ENCODE measurements around the gene ETS1.

The ETS1 gene

DNA sequence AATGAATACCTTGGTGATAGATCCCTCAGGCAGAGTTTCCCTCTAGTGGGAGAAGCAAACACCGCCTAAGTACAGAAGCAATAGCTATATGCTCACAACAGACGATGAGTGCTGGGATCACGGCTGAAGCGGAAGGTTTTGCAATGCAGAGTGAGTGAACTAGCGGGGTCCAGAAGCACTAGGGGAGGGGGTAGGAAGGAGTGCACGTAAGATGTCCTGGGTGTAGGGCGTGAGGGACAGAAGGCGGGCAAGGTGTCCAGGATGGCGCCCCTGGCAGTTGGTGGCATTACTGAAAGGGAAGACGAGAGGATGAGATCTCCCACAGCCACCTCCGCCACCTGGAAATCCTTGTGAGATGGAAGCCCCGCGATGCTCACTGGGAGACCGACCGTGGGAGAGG, 81.0 kb downstream of the ETS1 start:
- peaks cover 99% of the 10 kb centered on the region for H3K4me1 Mint-ChIP-seq
- no peaks in the 10 kb centered on the region for H3K9me3 Mint-ChIP-seq
- CTCF ChIA-PET = interaction anchor here (0.7 to 11.5 kb wide), 16 partner anchors 8 to 225 kb away, joined by 3 to 108 read pairs (median 6); no protein-coding TSS in a partner anchor
- H3K36me3 Mint-ChIP-seq = peaks cover 86% of the 10 kb centered on the region
- H3K4me3 Mint-ChIP-seq = peak overlapping the region; percentile 96
- DNase-seq = no peak
- no peaks in the 10 kb centered on the region for H3K27me3 Mint-ChIP-seq
- peak overlapping the region; percentile 95 for H3K27ac Mint-ChIP-seq

DNA sequence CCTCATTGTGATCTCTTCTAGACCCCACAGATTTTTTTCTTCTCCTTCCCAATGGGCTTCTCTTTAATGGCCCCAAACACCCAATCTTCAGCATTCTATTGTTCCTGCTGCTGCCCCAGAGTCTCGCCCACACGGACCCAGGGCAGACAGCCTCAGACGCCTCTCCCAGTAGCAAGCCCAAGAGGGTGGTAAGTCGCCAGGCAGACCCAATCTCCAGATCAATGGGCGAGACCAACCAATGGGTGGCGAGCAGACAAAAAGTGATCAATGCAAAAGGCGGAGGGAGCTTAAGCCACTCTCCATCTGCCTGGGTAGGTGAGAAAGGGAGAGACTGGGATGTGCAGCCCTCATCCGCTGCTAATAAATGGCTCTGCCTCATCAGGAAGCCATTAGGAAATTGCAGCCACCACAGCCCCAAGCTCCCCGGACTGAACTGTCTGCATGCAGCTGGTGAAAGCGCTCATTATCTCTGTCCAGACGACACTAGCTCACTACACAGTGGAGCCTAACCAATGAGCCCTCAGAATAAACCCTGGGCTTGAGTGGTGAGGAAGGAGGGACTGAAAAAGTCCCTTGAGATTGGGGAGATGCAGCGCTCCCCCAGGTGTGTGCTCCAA, 81.8 kb downstream of the ETS1 start:
- Mint-ChIP-seq H3K9me3 (no peaks in the 10 kb centered on the region), H3K4me3 (peak overlapping the region; percentile 96), H3K4me1 (peaks cover 99% of the 10 kb centered on the region), H3K27me3 (no peaks in the 10 kb centered on the region), H3K36me3 (peaks cover 87% of the 10 kb centered on the region), H3K27ac (peak overlapping the region; percentile 95)
- CTCF ChIA-PET = interaction anchor here (0.6 to 11.5 kb wide), 20 partner anchors 9 to 225 kb away, joined by 3 to 108 read pairs (median 5); no protein-coding TSS in a partner anchor
- DNase-seq = no peak

DNA sequence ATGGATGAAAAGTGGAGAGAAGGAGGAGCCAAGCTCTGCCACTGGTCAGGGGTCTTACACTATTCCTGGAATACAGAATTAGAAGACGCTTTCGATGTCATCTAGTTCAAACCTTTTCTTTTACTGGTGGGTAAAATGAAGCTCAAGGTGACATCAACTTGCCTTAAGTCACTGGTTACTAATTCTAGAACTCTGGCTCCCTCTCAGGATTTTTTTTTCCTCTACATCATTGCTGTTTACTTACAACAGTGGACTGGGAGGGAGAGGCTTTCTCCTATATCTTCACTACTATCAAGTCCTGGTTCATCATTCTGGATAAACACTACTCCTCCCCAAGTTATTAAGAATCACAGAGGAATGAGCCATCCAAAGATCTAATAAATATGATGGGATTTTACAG, 82.9 kb downstream of the ETS1 start:
- H3K27me3 Mint-ChIP-seq = no peaks in the 10 kb centered on the region
- H3K4me1 Mint-ChIP-seq = peaks cover 98% of the 10 kb centered on the region
- H3K4me3 Mint-ChIP-seq = peak overlapping the region; percentile 64
- no peaks in the 10 kb centered on the region for H3K9me3 Mint-ChIP-seq
- peaks cover 85% of the 10 kb centered on the region for H3K36me3 Mint-ChIP-seq
- DNase-seq = no peak
- CTCF ChIA-PET = interaction anchor here (0.8 to 11.5 kb wide), 16 partner anchors 9 to 214 kb away, joined by 3 to 108 read pairs (median 6); no protein-coding TSS in a partner anchor
- H3K27ac Mint-ChIP-seq = peak overlapping the region; percentile 95

DNA sequence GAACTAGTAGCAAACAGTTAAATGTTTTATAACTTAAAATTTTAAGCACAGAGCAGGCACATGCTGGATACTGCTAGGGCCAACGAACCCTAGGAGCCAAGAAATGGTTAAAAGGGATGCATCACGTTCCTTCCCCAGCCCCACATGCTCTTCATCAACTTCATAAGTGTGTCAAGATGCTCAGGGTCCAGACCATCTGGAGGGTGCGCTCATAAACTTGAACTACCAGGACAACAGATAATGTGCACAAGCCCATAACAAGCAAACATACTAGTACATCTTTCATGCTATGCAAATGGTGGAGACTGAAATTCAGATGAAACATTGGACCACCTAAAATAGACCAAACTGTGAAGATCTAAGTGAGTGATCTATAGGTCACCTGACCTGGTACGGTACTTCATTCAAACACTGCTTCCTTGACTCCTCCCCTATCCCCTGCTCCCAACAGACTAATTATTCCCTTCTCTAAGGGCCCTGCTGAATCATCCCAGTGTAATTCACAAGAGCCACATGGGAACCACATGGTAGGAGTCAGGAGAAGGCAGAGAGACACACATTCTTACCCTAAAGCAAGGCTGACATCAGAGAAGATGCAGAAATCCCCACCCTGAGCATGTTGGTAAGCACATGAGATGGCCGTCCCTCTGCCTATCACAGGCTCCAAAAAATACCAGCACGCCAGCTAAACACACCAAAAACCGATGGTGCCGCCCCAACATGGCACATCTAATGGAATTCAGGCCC, 83.9 kb downstream of the ETS1 start:
- Mint-ChIP-seq H3K4me3 (peak overlapping the region; percentile 64), H3K4me1 (peaks cover 98% of the 10 kb centered on the region), H3K9me3 (no peaks in the 10 kb centered on the region), H3K36me3 (peaks cover 87% of the 10 kb centered on the region), H3K27ac (peak overlapping the region; percentile 95), H3K27me3 (no peaks in the 10 kb centered on the region)
- CTCF ChIA-PET = interaction anchor here (0.7 to 11.5 kb wide), 19 partner anchors 9 to 213 kb away, joined by 3 to 108 read pairs (median 5); no protein-coding TSS in a partner anchor
- DNase-seq = peak; percentile 53

DNA sequence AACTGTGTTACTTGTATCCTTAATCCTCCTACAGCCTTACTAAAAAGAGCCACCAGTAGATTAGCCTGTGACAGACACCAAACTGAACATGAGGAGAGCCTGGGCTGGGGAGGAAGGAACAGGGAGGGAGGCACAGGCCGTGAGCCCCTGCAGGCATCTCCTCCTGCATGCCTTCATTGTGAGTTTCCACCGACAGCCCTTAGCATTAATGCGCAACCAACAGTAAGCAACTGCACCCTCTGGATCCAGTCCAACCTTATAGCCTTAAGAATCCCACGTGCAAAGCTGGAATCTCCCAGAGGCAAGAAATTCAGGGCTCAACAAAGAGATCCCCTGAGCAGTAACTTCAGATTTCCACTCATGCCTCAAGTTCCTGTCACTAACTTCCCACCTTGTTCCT, 84.6 kb downstream of the ETS1 start:
- CTCF ChIA-PET = interaction anchor here (0.7 to 11.5 kb wide), 9 partner anchors 10 to 179 kb away, joined by 3 to 108 read pairs (median 5); no protein-coding TSS in a partner anchor
- H3K4me3 Mint-ChIP-seq = peak overlapping the region; percentile 49
- H3K27ac Mint-ChIP-seq = peak overlapping the region; percentile 95
- peak; percentile 40 for DNase-seq
- H3K27me3 Mint-ChIP-seq = no peaks in the 10 kb centered on the region
- H3K4me1 Mint-ChIP-seq = peaks cover 97% of the 10 kb centered on the region
- peaks cover 88% of the 10 kb centered on the region for H3K36me3 Mint-ChIP-seq
- H3K9me3 Mint-ChIP-seq = no peaks in the 10 kb centered on the region

GRCh38 chr11:128501632-128502549, 85.5 kb downstream of the ETS1 start:
- H3K4me1 Mint-ChIP-seq = peaks cover 97% of the 10 kb centered on the region
- CTCF ChIA-PET = interaction anchor here (0.8 to 11.5 kb wide), 12 partner anchors 10 to 211 kb away, joined by 3 to 108 read pairs (median 6); no protein-coding TSS in a partner anchor
- peak overlapping the region; percentile 78 for H3K4me3 Mint-ChIP-seq
- H3K27ac Mint-ChIP-seq = peak overlapping the region; percentile 95
- H3K27me3 Mint-ChIP-seq = no peaks in the 10 kb centered on the region
- DNase-seq = no peak
- H3K36me3 Mint-ChIP-seq = peaks cover 87% of the 10 kb centered on the region
- H3K9me3 Mint-ChIP-seq = no peaks in the 10 kb centered on the region

DNA sequence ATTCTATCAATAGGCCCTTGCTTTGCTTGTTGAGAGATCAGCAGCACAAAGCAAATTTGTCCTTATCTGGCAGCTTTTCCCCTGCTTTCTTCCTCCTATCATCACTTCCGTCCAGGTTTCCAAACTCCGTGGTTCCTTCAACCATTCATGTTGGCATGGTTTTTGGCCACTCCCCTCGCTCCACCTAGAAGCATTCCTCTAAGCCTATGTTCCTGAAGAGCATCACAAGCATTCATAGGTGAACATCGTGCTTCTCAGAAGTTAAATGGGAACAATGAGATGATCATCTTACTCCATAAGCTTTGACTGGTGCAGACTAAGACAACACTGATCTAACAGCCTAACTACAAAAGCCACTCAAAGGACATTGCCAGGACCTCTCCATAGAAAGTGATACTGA, 86.3 kb downstream of the ETS1 start:
- Mint-ChIP-seq H3K27ac (peak overlapping the region; percentile 95), H3K4me3 (peak overlapping the region; percentile 78), H3K4me1 (peaks cover 97% of the 10 kb centered on the region), H3K9me3 (no peaks in the 10 kb centered on the region), H3K36me3 (peaks cover 88% of the 10 kb centered on the region), H3K27me3 (no peaks in the 10 kb centered on the region)
- CTCF ChIA-PET = interaction anchor here (0.8 to 7.0 kb wide), 9 partner anchors 9 to 211 kb away, joined by 3 to 44 read pairs (median 8); no protein-coding TSS in a partner anchor
- no peak for DNase-seq

GRCh38 chr11:128500493-128500892, 86.9 kb downstream of the ETS1 start:
- DNase-seq = no peak
- Mint-ChIP-seq H3K27me3 (no peaks in the 10 kb centered on the region), H3K27ac (peak overlapping the region; percentile 95), H3K9me3 (no peaks in the 10 kb centered on the region), H3K4me3 (peak overlapping the region; percentile 78), H3K36me3 (peaks cover 88% of the 10 kb centered on the region), H3K4me1 (peaks cover 97% of the 10 kb centered on the region)
- CTCF ChIA-PET = interaction anchor here (0.8 to 7.0 kb wide), 10 partner anchors 9 to 210 kb away, joined by 3 to 44 read pairs (median 7); no protein-coding TSS in a partner anchor

GRCh38 chr11:128499613-128500253, 87.6 kb downstream of the ETS1 start:
- peaks cover 88% of the 10 kb centered on the region for H3K36me3 Mint-ChIP-seq
- H3K9me3 Mint-ChIP-seq = no peaks in the 10 kb centered on the region
- no peak for DNase-seq
- peaks cover 97% of the 10 kb centered on the region for H3K4me1 Mint-ChIP-seq
- H3K27me3 Mint-ChIP-seq = no peaks in the 10 kb centered on the region
- peak overlapping the region; percentile 70 for H3K4me3 Mint-ChIP-seq
- H3K27ac Mint-ChIP-seq = peak overlapping the region; percentile 91
- CTCF ChIA-PET = interaction anchor here (0.8 to 3.5 kb wide), 6 partner anchors 10 to 130 kb away, joined by 3 to 16 read pairs (median 6); no protein-coding TSS in a partner anchor

- Mint-ChIP-seq H3K27me3 (no peaks in the 10 kb centered on the region), H3K27ac (peak overlapping the region; percentile 91), H3K4me3 (peak overlapping the region; percentile 70), H3K36me3 (peaks cover 88% of the 10 kb centered on the region), H3K4me1 (peaks cover 96% of the 10 kb centered on the region), H3K9me3 (no peaks in the 10 kb centered on the region)
- CTCF ChIA-PET = interaction anchor here (0.5 to 3.1 kb wide), 7 partner anchors 11 to 176 kb away, joined by 3 to 10 read pairs (median 4); no protein-coding TSS in a partner anchor
- DNase-seq = no peak
Measured at GRCh38 chr11:128498721-128499245, 88.6 kb downstream of the ETS1 start.

DNA sequence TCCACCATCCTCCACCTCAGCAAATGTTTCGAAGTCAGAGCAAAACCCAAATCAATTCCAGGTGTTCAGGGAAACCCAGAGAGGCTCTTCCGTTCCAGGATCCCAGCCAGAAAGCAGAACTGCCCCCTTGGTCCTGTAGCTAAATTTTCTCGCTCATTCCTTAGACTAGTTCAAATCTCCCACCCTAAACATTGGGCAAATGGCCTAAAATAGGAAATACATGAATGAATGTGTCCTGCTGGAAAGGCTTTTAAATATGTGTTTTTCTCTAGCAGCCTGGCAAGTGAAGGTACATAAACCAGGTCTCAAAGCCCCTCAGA, 89.6 kb downstream of the ETS1 start:
- H3K4me1 Mint-ChIP-seq = peaks cover 97% of the 10 kb centered on the region
- CTCF ChIA-PET = interaction anchor here (1.2 to 3.1 kb wide), 7 partner anchors 13 to 334 kb away, joined by 4 to 14 read pairs (median 4); no protein-coding TSS in a partner anchor
- peaks cover 92% of the 10 kb centered on the region for H3K36me3 Mint-ChIP-seq

DNA sequence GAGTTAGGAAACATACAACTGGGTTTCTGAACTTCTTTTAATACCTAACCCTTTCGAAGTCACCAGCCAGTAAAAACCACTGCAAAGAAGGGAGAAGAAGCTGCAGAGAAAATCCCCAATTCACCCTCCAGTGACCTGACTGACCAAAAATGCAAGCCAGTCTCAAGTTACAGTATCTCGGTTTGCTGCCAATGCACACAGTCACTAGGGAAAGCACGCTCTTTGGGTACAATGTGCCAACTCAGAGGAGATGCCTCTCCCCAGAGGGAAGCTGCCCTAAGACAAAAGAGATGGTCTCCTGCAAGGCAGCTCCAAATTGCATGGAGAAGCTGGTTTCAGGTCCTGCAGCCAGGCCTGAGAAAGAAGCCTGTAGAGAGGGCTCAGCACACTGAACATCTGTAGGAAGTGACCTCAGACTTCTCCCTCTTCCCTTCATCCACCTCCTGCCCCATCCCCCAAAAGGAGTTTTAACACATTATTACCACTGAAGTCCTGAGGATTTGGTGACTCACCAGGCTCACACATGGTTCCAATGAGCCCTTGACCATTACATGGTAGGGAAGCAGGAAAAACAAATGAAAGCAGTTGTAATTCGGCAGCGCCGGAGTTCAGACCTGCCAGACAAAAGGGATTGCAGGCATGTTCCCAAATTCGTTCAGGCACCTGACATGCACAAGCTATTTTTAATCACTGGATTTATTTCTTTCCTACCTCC, 90.1 kb downstream of the ETS1 start:
- Mint-ChIP-seq H3K4me3 (peak overlapping the region; percentile 69), H3K36me3 (peaks cover 92% of the 10 kb centered on the region), H3K27ac (peak overlapping the region; percentile 91), H3K27me3 (no peaks in the 10 kb centered on the region), H3K4me1 (peaks cover 97% of the 10 kb centered on the region), H3K9me3 (no peaks in the 10 kb centered on the region)
- CTCF ChIA-PET = interaction anchor here (1.2 to 3.1 kb wide), 8 partner anchors 8 to 334 kb away, joined by 4 to 14 read pairs (median 4); no protein-coding TSS in a partner anchor
- no peak for DNase-seq

More for the DNA sequence above, 89.6 kb downstream of the ETS1 start:
- peak overlapping the region; percentile 69 for H3K4me3 Mint-ChIP-seq
- DNase-seq = no peak
- H3K9me3 Mint-ChIP-seq = no peaks in the 10 kb centered on the region
- no peaks in the 10 kb centered on the region for H3K27me3 Mint-ChIP-seq
- peak overlapping the region; percentile 91 for H3K27ac Mint-ChIP-seq
